HG03175 (cell line): ENCODE measurements around the gene NCMAP.

Experiments used
- ATAC-seq: cut with Tn5 transposase; IDR thresholded peaks from one replicate; pipeline ENCODE4 v1.9.1; 2021; ENCODE audit warnings: mild to moderate bottlenecking, moderate library complexity; ENCODE audit not compliant: unreplicated experiment

NCMAP gene

GRCh38 chr1:24619376-24619775 lies 63.5 kb downstream of the NCMAP start:
- ATAC-seq, result no peak

- ATAC-seq, result no peak
These were observed 64.8 kb downstream of the NCMAP start for GRCh38 chr1:24620678-24621077.

- no peak for ATAC-seq
These were observed 65.2 kb downstream of the NCMAP start for GRCh38 chr1:24621121-24621520.

- no peak for ATAC-seq
These were observed 66.3 kb downstream of the NCMAP start for GRCh38 chr1:24622218-24622617.

- no peak for ATAC-seq
These were observed 76.9 kb downstream of the NCMAP start for GRCh38 chr1:24632832-24633175.

- no peak for ATAC-seq
These were observed 79.4 kb downstream of the NCMAP start for GRCh38 chr1:24635195-24635843.

GRCh38 chr1:24636661-24637357 lies 80.9 kb downstream of the NCMAP start:
- no peak for ATAC-seq

GRCh38 chr1:24639094-24639493 lies 83.2 kb downstream of the NCMAP start:
- no peak for ATAC-seq

GRCh38 chr1:24639881-24640280 lies 84.0 kb downstream of the NCMAP start:
- no peak for ATAC-seq

GRCh38 chr1:24640288-24640687 lies 84.4 kb downstream of the NCMAP start:
- no peak for ATAC-seq

- no peak for ATAC-seq
These were observed 85.8 kb downstream of the NCMAP start for GRCh38 chr1:24641646-24642151.

GRCh38 chr1:24642481-24643362 lies 86.8 kb downstream of the NCMAP start, which contains the start of gene SRRM1:
TSS of gene SRRM1 (plus strand) at chr1:24643302. CDS start at chr1:24643327, 25 bp downstream.
- ATAC-seq, result peak; percentile 93

- peak; percentile 14 for ATAC-seq
These were observed 87.6 kb downstream of the NCMAP start for GRCh38 chr1:24643363-24644099.

- ATAC-seq, result no peak
These were observed 88.2 kb downstream of the NCMAP start for GRCh38 chr1:24644100-24644384.

GRCh38 chr1:24648919-24649318 lies 93.0 kb downstream of the NCMAP start:
- no peak for ATAC-seq

GRCh38 chr1:24652382-24652781 lies 96.5 kb downstream of the NCMAP start:
- no peak for ATAC-seq

GRCh38 chr1:24654010-24654409 lies 98.1 kb downstream of the NCMAP start:
- ATAC-seq, result no peak

GRCh38 chr1:24656046-24656445 lies 100.2 kb downstream of the NCMAP start:
- no peak for ATAC-seq

GRCh38 chr1:24657781-24658180 lies 101.9 kb downstream of the NCMAP start:
- no peak for ATAC-seq
